Measurements from ENCODE around the gene TRIM77.
"Not testable (repeated sequence)": the region's sequence is repeated elsewhere in the genome, so short reads cannot be mapped to it uniquely, and the experiment has no call there.

TRIM77 gene, protein sequence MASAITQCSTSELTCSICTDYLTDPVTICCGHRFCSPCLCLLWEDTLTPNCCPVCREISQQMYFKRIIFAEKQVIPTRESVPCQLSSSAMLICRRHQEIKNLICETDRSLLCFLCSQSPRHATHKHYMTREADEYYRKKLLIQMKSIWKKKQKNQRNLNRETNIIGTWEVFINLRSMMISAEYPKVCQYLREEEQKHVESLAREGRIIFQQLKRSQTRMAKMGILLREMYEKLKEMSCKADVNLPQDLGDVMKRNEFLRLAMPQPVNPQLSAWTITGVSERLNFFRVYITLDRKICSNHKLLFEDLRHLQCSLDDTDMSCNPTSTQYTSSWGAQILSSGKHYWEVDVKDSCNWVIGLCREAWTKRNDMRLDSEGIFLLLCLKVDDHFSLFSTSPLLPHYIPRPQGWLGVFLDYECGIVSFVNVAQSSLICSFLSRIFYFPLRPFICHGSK

DNA sequence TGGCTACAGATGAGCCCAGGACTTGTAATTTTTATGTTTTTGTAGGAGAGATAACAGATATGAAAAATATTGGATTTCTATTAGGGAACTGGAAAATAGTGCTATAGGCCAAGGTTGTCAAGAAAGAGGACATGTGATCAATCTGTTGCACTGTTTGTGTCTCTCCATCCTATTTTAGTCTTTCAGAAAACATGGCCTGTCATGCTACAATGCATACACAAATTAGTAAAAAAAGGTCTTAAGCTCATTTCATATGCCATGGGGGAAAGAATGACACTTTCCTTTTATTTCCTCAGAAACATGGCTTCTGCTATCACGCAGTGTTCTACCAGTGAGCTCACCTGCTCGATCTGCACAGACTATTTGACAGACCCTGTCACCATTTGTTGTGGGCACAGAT is at the start of gene TRIM77:
TRIM77 (plus strand) TSS at position 301 of the 400 bp plus-strand sequence; CDS start at position 301, 0 bp downstream.
- not testable (repeated sequence) for DNase-seq

DNA sequence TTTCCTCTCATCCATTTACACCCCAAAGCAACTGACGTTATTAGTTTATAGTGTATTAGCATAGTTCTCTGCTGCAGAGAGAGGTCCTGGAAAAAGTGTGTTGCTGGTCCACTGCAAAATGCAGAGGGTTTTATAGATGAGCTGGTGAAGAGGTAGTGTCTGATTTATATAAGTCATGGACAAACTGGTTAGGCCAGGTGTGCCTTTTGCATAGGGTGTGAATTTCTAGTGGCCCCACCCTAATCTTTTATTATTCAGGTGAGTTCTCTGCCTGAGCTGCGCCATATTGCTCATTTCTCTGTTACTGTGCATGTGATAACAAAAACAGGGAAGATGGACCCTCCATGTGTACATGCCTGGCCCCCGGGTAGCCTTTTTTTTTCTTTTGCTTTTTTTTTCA is 43.1 kb upstream of the TRIM77 start:
- DNase-seq, result no peak

DNA sequence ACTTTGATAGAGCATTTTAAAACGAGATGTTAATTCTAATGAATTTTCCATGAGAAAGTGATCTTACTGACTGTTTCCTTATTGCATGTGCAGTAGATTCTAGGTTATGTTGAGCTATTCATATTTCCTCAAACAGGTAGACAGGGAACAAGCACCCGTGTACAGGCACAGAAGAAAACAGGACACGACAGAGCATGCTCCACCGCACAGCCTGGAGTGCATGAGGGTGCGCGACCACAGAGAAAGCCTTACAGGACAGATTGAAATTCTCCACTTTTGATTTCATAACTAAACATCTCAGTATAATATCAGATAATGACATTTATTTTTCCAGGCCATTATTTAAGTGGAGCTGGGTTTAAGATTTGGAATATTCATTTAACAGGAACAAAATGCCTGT is 41.9 kb upstream of the TRIM77 start:
- not testable (repeated sequence) for DNase-seq

DNA sequence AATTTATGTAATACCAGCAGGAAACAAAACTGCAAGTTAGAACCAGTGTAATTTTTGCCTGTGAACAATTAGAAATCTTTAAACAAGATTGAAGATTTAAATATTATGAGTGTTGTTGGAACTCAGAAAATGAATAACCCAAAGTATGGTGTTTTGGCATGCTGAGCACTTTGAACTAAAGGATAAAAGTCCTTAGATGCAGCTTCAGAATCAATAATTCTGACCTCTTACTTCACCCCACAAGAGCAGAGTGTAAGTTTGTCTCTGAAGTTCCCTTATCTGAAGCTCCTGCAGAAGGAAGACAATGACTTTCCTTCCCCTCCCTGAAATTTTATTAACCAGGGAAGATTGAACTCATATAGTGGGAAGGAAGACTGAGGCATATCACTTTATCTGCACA is 40.5 kb upstream of the TRIM77 start:
- not testable (repeated sequence) for DNase-seq

DNA sequence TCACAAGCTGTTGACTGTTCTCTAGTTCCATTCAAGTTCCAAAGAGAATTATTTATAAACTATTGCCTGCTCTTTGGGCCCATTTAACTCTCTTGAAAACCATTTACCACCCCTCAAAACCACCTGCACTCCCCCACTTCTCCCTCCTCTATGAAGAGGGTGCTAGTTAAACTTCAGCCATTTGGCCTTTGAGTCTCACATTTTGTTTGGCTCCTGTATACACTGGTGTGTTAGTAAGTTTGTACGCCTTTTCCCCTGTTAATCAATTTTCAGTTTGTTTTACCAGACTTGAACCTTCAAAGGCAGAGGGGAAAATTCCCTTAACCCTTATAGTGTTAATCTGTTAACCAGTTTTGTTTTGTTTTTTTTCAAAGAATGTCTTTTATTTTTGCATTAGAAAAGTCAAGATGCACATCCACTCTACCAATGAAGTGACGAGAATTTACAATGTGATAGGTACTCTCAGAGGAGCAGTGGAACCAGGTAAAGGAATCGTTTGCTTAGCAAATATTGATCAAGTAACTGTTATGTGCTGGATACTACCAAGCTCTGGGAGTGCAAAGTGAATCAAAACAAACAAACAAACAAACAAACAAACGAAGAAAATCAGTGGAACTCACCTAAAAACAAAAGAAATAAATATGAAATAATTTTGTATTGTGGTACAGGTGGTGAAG is 40.0 kb upstream of the TRIM77 start:
- DNase-seq, result not testable (repeated sequence)

DNA sequence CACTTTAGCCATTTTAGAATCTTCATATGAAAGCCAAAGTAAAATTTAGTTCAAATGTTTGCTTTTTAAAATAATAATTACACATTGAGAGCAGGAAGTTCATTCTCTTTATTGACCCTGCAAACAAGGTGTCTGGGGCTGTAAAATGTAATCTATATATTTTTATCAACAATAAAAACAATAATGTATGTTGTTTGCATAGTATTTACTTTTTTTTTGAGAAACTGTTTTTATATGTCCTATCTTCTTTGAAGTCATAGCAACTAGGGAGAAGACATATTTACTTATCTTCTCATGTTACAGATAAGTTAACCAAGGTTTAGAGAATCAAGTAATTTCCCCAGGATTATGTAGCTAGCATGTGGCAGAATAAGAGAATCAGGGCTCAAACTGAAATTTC is 37.6 kb upstream of the TRIM77 start:
- not testable (repeated sequence) for DNase-seq

DNA sequence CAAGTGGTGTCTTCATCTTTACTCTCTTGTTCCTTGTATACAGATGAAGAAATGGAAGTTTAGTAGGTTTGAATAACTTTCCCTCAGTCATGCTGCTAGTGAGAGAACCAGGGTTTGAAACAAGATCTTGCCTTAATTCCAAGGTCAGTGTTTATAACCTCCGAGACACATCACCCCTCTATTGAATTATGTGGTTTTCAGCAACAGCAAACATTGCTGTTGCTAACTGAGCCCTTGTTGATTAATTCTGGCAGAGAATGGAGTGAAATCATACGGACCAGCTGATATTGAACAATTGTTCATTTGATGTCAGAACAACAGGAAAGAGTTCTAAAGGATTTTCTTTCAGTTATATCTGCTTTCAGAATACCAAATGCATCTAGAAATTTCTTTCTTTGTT is 36.7 kb upstream of the TRIM77 start:
- not testable (repeated sequence) for DNase-seq

DNA sequence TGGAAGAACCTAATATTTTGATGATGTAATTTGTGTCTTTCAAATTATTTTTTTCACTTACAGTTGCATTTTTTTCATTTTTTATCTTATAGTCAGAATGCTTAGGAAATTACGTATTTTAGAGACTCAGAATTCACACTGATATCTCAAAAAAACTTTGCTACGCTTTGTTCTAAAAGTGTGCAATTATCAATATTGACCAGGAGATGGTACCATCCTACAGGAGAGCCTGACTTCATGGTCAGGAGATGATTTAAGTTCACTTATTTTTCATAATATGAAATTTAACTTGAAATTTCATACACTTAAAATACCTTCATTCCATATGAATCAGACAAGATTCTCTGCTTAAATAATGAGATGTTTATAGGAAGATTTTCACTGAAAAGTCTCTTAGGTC is 34.7 kb upstream of the TRIM77 start:
- not testable (repeated sequence) for DNase-seq

DNA sequence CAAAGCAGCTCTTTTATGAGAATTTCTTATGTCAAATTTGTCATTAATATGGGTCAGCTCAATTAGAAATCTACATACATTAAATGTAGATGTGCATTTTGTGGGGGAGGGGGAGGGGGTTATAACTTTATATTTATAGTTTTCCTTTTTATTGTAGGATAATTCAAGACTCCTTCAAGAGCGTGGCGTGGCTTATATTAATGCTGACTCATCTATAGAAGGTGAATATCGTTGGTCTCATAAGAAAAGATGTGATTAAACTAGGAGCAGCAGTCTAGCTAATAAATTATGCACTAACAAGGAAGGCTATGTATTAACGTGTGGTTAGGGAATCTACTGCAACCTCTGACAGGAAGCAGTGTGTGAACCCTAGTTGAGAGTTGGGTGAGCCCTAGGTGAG is 34.2 kb upstream of the TRIM77 start:
- DNase-seq, result not testable (repeated sequence)

DNA sequence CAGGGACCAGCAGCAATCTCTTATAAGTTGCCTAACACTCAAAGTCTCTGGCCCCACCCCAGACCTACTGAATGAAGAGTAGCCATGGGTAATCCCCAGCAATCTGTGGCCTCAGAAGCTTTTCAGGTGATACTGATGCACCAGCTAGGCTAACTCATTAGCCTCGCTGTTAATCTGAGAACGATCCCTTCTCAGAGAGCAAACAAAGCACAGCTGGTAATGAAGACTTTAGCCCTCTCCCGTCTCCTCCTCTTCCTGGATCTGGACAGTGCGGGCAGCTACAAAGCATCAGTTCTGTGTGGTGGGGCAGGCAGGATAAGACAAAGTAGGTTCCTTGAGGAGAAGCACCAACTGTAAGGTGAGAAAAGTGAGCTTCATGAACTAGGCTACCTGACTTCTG is 3.0 kb upstream of the TRIM77 start:
- DNase-seq, result not testable (repeated sequence)

DNA sequence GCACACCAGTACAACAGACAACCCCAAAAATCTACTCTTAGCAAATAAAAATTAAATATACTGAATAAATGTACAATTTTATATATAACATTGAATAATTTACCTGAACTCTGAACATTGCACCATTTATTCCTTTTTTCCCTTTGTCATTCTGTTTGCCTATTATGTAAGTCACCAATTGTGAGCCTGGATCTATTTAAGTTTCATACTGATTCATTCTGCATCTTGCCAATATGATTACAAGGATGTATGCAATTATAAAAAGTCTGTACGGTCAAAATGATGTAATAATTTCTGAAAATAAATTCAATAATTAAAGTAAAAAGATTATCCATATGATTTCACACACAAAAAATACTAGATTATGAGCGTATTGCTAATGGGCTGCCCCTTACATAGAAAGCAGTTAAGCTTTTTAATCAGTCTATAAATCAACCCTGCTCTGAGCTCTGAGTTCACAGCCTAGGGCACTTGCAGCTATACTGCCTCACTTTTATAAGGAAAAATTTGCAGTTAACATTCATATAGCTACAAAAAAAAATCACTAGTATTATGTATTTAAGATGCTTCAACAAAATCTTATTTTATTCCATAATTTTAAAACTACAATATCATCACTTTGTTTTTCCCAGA is 14.9 kb downstream of the TRIM77 start:
- not testable (repeated sequence) for DNase-seq

DNA sequence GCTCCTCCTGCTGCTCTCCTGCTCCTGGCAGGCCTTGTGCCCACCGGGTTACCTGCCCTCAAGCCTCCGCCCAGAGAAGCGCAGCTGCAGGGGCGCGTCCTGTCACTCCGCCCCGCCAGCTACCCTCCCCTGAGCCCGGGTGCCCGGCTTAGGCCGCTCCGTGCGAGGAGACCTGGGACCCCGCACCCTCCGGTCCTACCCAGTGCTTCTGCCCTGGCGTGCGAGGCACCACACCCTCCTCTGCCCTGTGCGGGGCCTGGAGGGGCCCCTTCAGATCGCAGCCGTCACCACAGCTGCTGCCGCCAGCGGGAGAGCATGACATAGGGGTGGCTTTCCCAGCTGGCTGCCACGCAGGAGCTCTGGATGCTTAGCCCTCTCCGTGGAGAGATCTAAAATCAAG is 20.1 kb downstream of the TRIM77 start:
- not testable (repeated sequence) for DNase-seq

DNA sequence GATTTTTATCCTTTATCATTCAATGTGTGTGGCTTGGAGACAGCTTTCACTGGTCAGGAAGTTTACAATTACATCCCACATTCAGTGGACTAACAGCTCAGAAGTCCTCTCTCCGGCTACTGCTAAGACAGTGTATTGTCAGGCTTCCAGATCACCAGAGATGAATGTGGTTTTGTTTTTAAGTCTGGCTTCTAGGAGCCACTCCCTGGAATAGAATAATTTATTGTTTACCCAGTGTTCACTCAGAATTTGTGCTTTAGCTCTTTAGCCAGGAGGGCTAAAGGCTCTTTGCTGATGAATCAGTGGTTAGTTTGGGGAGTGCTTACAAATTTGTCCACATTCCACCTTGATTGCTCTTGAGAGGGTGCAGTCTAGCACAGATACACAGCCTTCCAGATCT is 26.5 kb downstream of the TRIM77 start:
- no peak for DNase-seq

DNA sequence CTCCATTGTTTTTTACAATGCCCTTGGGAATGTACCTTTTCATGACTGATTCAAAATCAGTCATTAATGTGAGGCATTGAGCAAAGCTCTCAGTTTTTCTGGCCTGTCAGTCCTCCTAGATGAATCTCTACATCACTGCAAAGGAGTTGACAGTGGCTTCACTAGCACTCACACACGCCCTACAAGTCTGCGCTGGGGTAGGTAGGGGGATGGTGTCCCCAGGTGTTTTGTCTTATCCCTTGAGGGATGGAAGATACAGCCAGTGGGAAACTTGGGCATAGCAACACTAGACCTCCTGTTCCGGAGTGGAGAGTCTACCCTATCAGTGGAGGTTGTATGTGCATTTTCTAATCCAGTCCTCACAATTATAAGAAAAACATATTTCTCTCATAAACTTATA is 27.0 kb downstream of the TRIM77 start:
- no peak for DNase-seq

DNA sequence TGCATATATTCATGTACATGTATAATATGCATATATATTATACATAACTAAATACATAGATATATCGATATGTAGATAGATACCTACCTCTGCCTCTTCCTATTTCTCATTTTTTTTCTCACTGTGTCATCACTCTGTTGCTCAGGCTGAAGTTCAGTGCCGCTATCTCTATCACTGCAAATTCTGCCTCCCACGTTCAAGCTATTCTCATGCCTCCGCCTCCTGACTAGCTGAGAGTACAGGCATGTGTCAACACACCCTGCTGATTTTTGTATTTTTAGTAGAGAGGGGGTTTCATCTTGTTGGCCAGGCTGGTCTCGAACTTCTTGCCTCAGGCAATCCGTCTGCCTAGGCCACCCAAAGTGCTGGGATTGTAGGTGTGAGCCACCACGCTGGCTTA is 31.3 kb downstream of the TRIM77 start:
- DNase-seq, result not testable (repeated sequence)

DNA sequence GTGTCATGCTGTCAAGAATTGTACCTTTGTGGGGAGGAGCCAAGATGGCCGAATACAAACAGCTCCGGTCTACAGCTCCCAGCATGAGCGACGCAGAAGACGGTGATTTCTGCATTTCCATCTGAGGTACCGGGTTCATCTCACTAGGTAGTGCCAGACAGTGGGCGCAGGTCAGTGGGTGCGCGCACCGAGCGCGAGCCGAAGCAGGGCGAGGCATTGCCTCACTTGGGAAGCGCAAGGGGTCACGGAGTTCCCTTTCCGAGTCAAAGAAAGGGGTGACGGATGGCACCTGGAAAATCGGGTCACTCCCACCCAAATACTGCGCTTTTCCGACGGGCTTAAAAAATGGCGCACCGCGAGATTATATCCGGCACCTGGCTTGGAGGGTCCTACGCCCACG is 34.1 kb downstream of the TRIM77 start:
- DNase-seq, result not testable (repeated sequence)

DNA sequence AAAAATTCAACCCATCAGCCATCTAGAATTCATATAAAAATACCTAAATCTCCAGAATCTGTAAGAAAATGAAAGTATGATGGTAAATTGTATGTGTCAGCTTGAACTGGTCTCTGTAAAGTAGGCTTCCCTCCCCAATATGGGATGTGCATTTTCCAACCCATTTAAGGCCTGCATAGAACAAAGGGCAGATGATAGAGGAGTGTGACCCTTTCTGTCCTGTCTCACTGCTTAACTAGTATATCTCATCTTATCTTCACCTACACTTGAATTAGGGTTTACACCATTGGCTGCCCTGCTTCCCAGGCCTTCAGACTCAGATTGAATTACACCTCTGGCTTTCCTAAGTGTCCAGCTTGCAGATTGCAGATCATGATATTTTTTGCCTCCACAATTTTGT is 40.7 kb downstream of the TRIM77 start:
- not testable (repeated sequence) for DNase-seq
